A549 (cell line): ENCODE results near the gene C20orf204. TPM values are rescaled to one million over a fixed set of nuclear protein-coding genes. Genes with fewer than 3 reads are reported as not detected.

Experiments
- ATAC-seq, 2 experiments: fragments of 200-7000 bp in 1 of 2; fragments of >200 bp in 1 of 2; cut with Nextera tagmentation in 1 of 2; cut with Tn5 transposase in 1 of 2; 3 replicates each; pipeline versions ENCODE4 v1.8.0 to v1.9.1; 2018 to 2020; ENCODE audit warnings: mild to moderate bottlenecking in 1 of 2, moderate library complexity in 1 of 2
- CTCF ChIA-PET: fragments of 300-600 bp; sonication (Branson Sonifier 250); formaldehyde crosslinking; extraction: SDS; loops from one replicate; lab custom pipeline; 2021; ENCODE audit warnings: antibody characterized with exemption, inconsistent platforms; lab: Yijun Ruan, JAX
- POLR2A ChIA-PET: fragments of 350-600 bp; formaldehyde crosslinking; extraction: SDS; loops from one replicate; lab custom pipeline; 2021; ENCODE audit warnings: antibody characterized with exemption, inconsistent platforms; lab: Yijun Ruan, JAX
- DNase-seq, 2 experiments: peaks; one replicate each; pipeline versions ENCODE4 v3.0.0 to v3.0.0-alpha.2; 2011 to 2016; ENCODE audit warnings: low read depth in 1 of 2, low spot score in 1 of 2
- FAIRE-seq: peaks from 2 replicates; lab custom pipeline; 2011; peaks lifted over from hg19 to GRCh38; lab: Jason Lieb, UNC
- H3K27ac ChIP-seq, 2 experiments: fragments of >200 bp; sonication (Bioruptor Twin); formaldehyde crosslinking; 3 replicates each; pipeline ENCODE4 v1.5.1; 2016 to 2017
- H3K4me1 ChIP-seq: fragments of >200 bp; sonication (Bioruptor Twin); formaldehyde crosslinking; 3 replicates; pipeline ENCODE4 v1.6.1; 2016
- H3K4me2 ChIP-seq: fragments of >200 bp; sonication (Bioruptor Twin); formaldehyde crosslinking; 3 replicates; pipeline ENCODE4 v1.6.1; 2016
- H3K4me3 ChIP-seq: fragments of >200 bp; sonication (Bioruptor Twin); formaldehyde crosslinking; 3 replicates; pipeline ENCODE4 v1.5.1; 2016
- H3K9me3 ChIP-seq: fragments of >200 bp; sonication (Bioruptor Twin); formaldehyde crosslinking; 3 replicates; pipeline ENCODE4 v1.6.1; 2016
- BHLHE40 ChIP-seq: IDR thresholded peaks from 2 replicates; pipeline ENCODE4 v1.6.1; 2012; ENCODE audit warnings: low read depth, low read length, inconsistent platforms
- CBX8 ChIP-seq: fragments of 200-600 bp; sonication (generic); IDR thresholded peaks from 2 replicates; pipeline ENCODE4 v1.6.1; 2016
- CEBPB ChIP-seq, 2 experiments: fragments of >200 bp in 1 of 2; sonication (Bioruptor Twin) in 1 of 2; formaldehyde crosslinking in 1 of 2; IDR thresholded peaks; 2 replicates each; pipeline ENCODE4 v1.6.1; 2012 to 2016
- CHD2 ChIP-seq: fragments of 150-350 bp; IDR thresholded peaks from 2 replicates; pipeline ENCODE4 v1.6.1; 2014; ENCODE audit warnings: low read length; ENCODE audit not compliant: partially characterized antibody
- EHF ChIP-seq: fragments of 250-450 bp; sonication (Bioruptor Pico); IDR thresholded peaks from 2 replicates; pipeline ENCODE4 v1.5.0; 2020; ENCODE audit warnings: mild to moderate bottlenecking
- EHMT2 ChIP-seq: fragments of 200-600 bp; sonication (generic); IDR thresholded peaks from 2 replicates; pipeline ENCODE4 v1.6.1; 2016; ENCODE audit warnings: antibody characterized with exemption, low read depth, mild to moderate bottlenecking, moderate library complexity
- ELK1 ChIP-seq: fragments of 150-350 bp; IDR thresholded peaks from 2 replicates; pipeline ENCODE4 v1.6.1; 2014; ENCODE audit warnings: low read depth, mild to moderate bottlenecking, low read length
- EP300 ChIP-seq, 2 experiments: fragments of >200 bp; sonication (Bioruptor Twin); formaldehyde crosslinking; IDR thresholded peaks; 2 replicates in 1 of 2; 3 replicates in 1 of 2; pipeline ENCODE4 v1.6.1; 2016 to 2017
- ESRRA ChIP-seq: fragments of 150-350 bp; IDR thresholded peaks from 2 replicates; pipeline ENCODE4 v1.6.1; 2014; ENCODE audit warnings: mild to moderate bottlenecking, low read length, borderline replicate concordance
- FOSB ChIP-seq: fragments of 250-450 bp; sonication (Bioruptor Pico); IDR thresholded peaks from 2 replicates; pipeline ENCODE4 v1.5.0; 2020; ENCODE audit warnings: mild to moderate bottlenecking, moderate library complexity
- FOSL2 ChIP-seq, 2 experiments: fragments of 450-650 bp in 1 of 2; fragments of >200 bp in 1 of 2; sonication (Bioruptor Twin) in 1 of 2; formaldehyde crosslinking; IDR thresholded peaks; 2 replicates each; pipeline versions ENCODE4 v1.5.0 to v1.6.1; 2016 to 2020; ENCODE audit warnings: mild to moderate bottlenecking in 1 of 2, moderate library complexity in 1 of 2
- FOXS1 ChIP-seq: fragments of 250-450 bp; sonication (Bioruptor Pico); IDR thresholded peaks from 2 replicates; pipeline ENCODE4 v1.5.0; 2020; ENCODE audit warnings: mild to moderate bottlenecking, moderate library complexity
- HDAC2 ChIP-seq: fragments of 200-600 bp; sonication (generic); IDR thresholded peaks from 2 replicates; pipeline ENCODE4 v1.6.1; 2016
- HES2 ChIP-seq: fragments of >200 bp; sonication (Bioruptor Twin); formaldehyde crosslinking; IDR thresholded peaks from 2 replicates; pipeline ENCODE4 v1.6.1; 2016
- HEYL ChIP-seq: fragments of 250-450 bp; sonication (Bioruptor Pico); IDR thresholded peaks from 2 replicates; pipeline ENCODE4 v1.8.0; 2021; ENCODE audit warnings: mild to moderate bottlenecking, moderate library complexity
- HMGXB4 ChIP-seq: fragments of 250-450 bp; sonication (Bioruptor Pico); IDR thresholded peaks from 2 replicates; pipeline ENCODE4 v1.5.0; 2021; ENCODE audit warnings: mild to moderate bottlenecking, moderate library complexity, borderline replicate concordance
- HOXA7 ChIP-seq: fragments of 250-450 bp; sonication (Bioruptor Pico); IDR thresholded peaks from 2 replicates; pipeline ENCODE4 v1.5.0; 2020; ENCODE audit warnings: mild to moderate bottlenecking, moderate library complexity
- HOXB13 ChIP-seq: fragments of 250-450 bp; sonication (Bioruptor Pico); IDR thresholded peaks from 2 replicates; pipeline ENCODE4 v1.5.0; 2020; ENCODE audit warnings: low read depth, mild to moderate bottlenecking, moderate library complexity
- JUN ChIP-seq, 2 experiments: fragments of >200 bp; sonication (Bioruptor Twin); formaldehyde crosslinking; IDR thresholded peaks; 2 replicates in 1 of 2; 3 replicates in 1 of 2; pipeline ENCODE4 v1.6.1; 2016 to 2017
- JUNB ChIP-seq: fragments of >200 bp; sonication (Bioruptor Twin); formaldehyde crosslinking; IDR thresholded peaks from 2 replicates; pipeline ENCODE4 v1.6.1; 2016
- KDM1A ChIP-seq: fragments of 200-600 bp; sonication (generic); IDR thresholded peaks from 2 replicates; pipeline ENCODE4 v1.6.1; 2016; ENCODE audit warnings: low read depth, mild to moderate bottlenecking
- KDM5A ChIP-seq: fragments of 200-600 bp; sonication (generic); IDR thresholded peaks from 2 replicates; pipeline ENCODE4 v1.6.1; 2016; ENCODE audit warnings: antibody characterized with exemption, mild to moderate bottlenecking
- MAFK ChIP-seq: fragments of 450-650 bp; IDR thresholded peaks from 2 replicates; pipeline ENCODE4 v1.6.1; 2014; ENCODE audit not compliant: partially characterized antibody
- MAX ChIP-seq: IDR thresholded peaks from 2 replicates; pipeline ENCODE4 v1.6.1; 2012
- MYC ChIP-seq: IDR thresholded peaks from 2 replicates; pipeline ENCODE4 v1.6.1; 2012; ENCODE audit warnings: mild to moderate bottlenecking, inconsistent platforms, low read length, improper control_type of control experiment, borderline replicate concordance
- PBX3 ChIP-seq: IDR thresholded peaks from 2 replicates; pipeline ENCODE4 v1.6.1; 2012
- PHF8 ChIP-seq: fragments of 200-600 bp; sonication (generic); IDR thresholded peaks from 2 replicates; pipeline ENCODE4 v1.6.1; 2016; ENCODE audit warnings: low read depth, mild to moderate bottlenecking, antibody characterized with exemption, moderate library complexity, borderline replicate concordance
- RAD21 ChIP-seq, 2 experiments: fragments of >200 bp in 1 of 2; sonication (Bioruptor Twin) in 1 of 2; formaldehyde crosslinking in 1 of 2; IDR thresholded peaks in 1 of 2; conservative IDR thresholded peaks in 1 of 2; 2 replicates in 1 of 2; 3 replicates in 1 of 2; pipeline ENCODE4 v1.6.1; 2012 to 2018; ENCODE audit warnings: inconsistent platforms in 1 of 2
- RARB ChIP-seq: fragments of 250-450 bp; sonication (Bioruptor Pico); IDR thresholded peaks from 2 replicates; pipeline ENCODE4 v1.8.0; 2021; ENCODE audit warnings: mild to moderate bottlenecking, moderate library complexity
- RCOR1 ChIP-seq: fragments of 150-350 bp; IDR thresholded peaks from 2 replicates; pipeline ENCODE4 v1.6.1; 2014; ENCODE audit warnings: antibody characterized with exemption, low read length, low read depth
- SMC3 ChIP-seq: fragments of >200 bp; sonication (Bioruptor Twin); formaldehyde crosslinking; IDR thresholded peaks from 3 replicates; pipeline ENCODE4 v1.6.1; 2018; ENCODE audit warnings: inconsistent platforms
- SREBF2 ChIP-seq: fragments of 450-650 bp; IDR thresholded peaks from 2 replicates; pipeline ENCODE4 v1.6.1; 2014; ENCODE audit warnings: mild to moderate bottlenecking, moderate library complexity
- TFCP2L1 ChIP-seq: fragments of 250-450 bp; sonication (Bioruptor Pico); IDR thresholded peaks from 2 replicates; pipeline ENCODE4 v1.5.0; 2021; ENCODE audit warnings: mild to moderate bottlenecking
- TP53 ChIP-seq: fragments of 250-450 bp; sonication (Bioruptor Pico); IDR thresholded peaks from 2 replicates; pipeline ENCODE4 v1.5.0; 2021; ENCODE audit warnings: mild to moderate bottlenecking, moderate library complexity
- USF2 ChIP-seq: fragments of 450-650 bp; IDR thresholded peaks from 2 replicates; pipeline ENCODE4 v1.6.1; 2014; ENCODE audit warnings: antibody characterized with exemption
- ZC3H11A ChIP-seq: fragments of 450-650 bp; IDR thresholded peaks from 2 replicates; pipeline ENCODE4 v1.6.1; 2014; ENCODE audit warnings: antibody characterized with exemption, mild to moderate bottlenecking
- ZNF302 ChIP-seq: fragments of 250-450 bp; sonication (Bioruptor Pico); IDR thresholded peaks from 2 replicates; pipeline ENCODE4 v1.9.0; 2021; ENCODE audit warnings: inconsistent platforms, mild to moderate bottlenecking, moderate library complexity
- ZSCAN20 ChIP-seq: fragments of 250-450 bp; sonication (Bioruptor Pico); IDR thresholded peaks from 2 replicates; pipeline ENCODE4 v1.8.0; 2022; ENCODE audit warnings: mild to moderate bottlenecking, moderate library complexity
- WGBS: methylation state at CpG from one replicate; pipeline ENCODE4 v1.1.6; 2017; ENCODE audit errors: missing lambda C conversion rate; 5-methylcytosine and 5-hydroxymethylcytosine counted together
- polyA plus RNA-seq, 4 experiments: library from polyadenylated mRNA; depleted of rRNA in 3 of 4; stranded (reverse); fragments of >200 nt; fragmentation: RNase III in 1 of 4; extraction: RNeasy Plus Mini Kit Qiagen cat#74134 plus additional on column Dnase treatment in 1 of 4; gene quantifications; 2 replicates in 3 of 4; 3 replicates in 1 of 4; pipeline ENCODE4 v1.2.3, GENCODE V29; 2011 to 2017

C20orf204 gene
- polyA plus RNA-seq, 2 of the 4 experiments (the other 2 are of a cell fraction), result 0.21 to 0.59 TPM

GRCh38 chr20:64038565-64039292, 2.7 kb downstream of the C20orf204 start:
- H3K4me3 ChIP-seq, result peak overlapping the region; percentile 48
- ATAC-seq, result peak; percentile 76 to 88
- H3K4me2 ChIP-seq, result peak overlapping the region; percentile 80
- peak overlapping the region; percentile 75 to 92 for H3K27ac ChIP-seq
- WGBS, result 3% methylated on average over 22 of the region's 91 CpGs
- POLR2A ChIA-PET, result interaction anchor here (0.7 to 1.8 kb wide), 8 partner anchors 8 to 501 kb away, joined by 3 to 17 read pairs (median 4); partner anchors contain the start of genes ARFRP1, PRPF6, PTK6 and TCEA2
- H3K9me3 ChIP-seq, result no peaks in the 10 kb centered on the region
- peak; percentile 85 to 91 for DNase-seq
- no peak for FAIRE-seq
- CTCF ChIA-PET, result interaction anchor here (0.6 to 7.1 kb wide), 43 partner anchors 8 to 501 kb away, joined by 3 to 143 read pairs (median 8); partner anchors contain the start of genes LKAAEAR1, OPRL1, PRPF6 and PTK6
- H3K4me1 ChIP-seq, result peaks cover 13% of the 10 kb centered on the region; the same call in 2 of the 3 replicates
- TF ChIP-seq EHF (CRISPR knock-in tag) (no peak), TP53 (CRISPR knock-in tag) (0 out of 2 replicates have a peak, but pooled peaks have one; percentile 10), ZSCAN20 (CRISPR knock-in tag) (no peak), CBX8 (no peak), RAD21 (conservative IDR thresholded peaks at IDR 0.05 in 1 of 2, IDR thresholded peaks at IDR 0.05 in 1 of 2) (peak; percentile 52 to 68; a peak in 4 of 5 replicates), HOXA7 (no peak), HDAC2 (peak; percentile 96), HEYL (CRISPR knock-in tag) (no peak), MAFK (no peak), FOSL2 (IDR thresholded peaks at IDR 0.05) (no peak), FOSL2 (CRISPR knock-in tag; IDR thresholded peaks at IDR 0.05) (no peak), FOSB (CRISPR knock-in tag) (no peak), ZNF302 (CRISPR knock-in tag) (no peak), ELK1 (no peak), USF2 (no peak), FOXS1 (no peak), EP300 (IDR thresholded peaks at IDR 0.05) (no peak), RARB (no peak), JUN (IDR thresholded peaks at IDR 0.05) (peak in 1 of 2 experiments; percentile 69; a peak in 2 of 5 replicates), SREBF2 (no peak), SMC3 (peak; percentile 59), TFCP2L1 (CRISPR knock-in tag) (no peak), HOXB13 (CRISPR knock-in tag) (no peak), MAX (peak; percentile 83), BHLHE40 (no peak), CHD2 (no peak), KDM1A (no peak), CEBPB (IDR thresholded peaks at IDR 0.05) (no peak), ESRRA (no peak), JUNB (no peak), ZC3H11A (no peak), HMGXB4 (CRISPR knock-in tag) (no peak), EHMT2 (no peak), PHF8 (peak; percentile 66; the same call in 1 of the 2 replicates), MYC (no peak), KDM5A (no peak; the same call in 1 of the 2 replicates), PBX3 (no peak), RCOR1 (no peak), HES2 (no peak)
